OCI-LY3 (cell line): ENCODE results near the gene LILRA5.

Experiments used
- EZH2phosphoT487 ChIP-seq: fragments of 200-600 bp; shearing (Covaris generic); IDR thresholded peaks from 2 replicates; pipeline ENCODE4 v1.6.1; 2018; ENCODE audit warnings: antibody characterized with exemption, mixed run types, low read depth
- TF ChIP-seq, protein P1 (sequence below): fragments of 200-600, 300-600 bp; sonication (generic); IDR thresholded peaks from 2 replicates; pipeline ENCODE4 v1.5.1; 2014; ENCODE audit warnings: antibody characterized with exemption, low read length, low read depth

DNA sequence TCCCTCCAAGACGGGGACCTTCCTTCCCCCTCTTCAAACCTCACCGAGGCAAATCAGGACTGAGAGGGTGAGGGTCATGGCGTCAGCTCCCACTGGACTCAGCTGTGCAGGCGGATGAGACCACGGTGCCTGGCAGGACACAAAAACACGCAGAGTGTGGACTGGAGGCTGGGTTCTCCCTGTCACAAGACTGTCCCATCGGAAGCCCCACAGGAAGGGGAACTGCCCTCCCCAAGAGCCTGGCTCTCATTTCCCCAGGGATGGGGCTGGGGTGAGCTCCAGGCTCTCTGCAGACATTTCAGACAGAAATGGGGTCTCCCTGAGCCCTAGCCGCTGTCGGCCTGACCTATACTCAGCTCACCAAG, 55.9 kb downstream of the LILRA5 start, which contains the start of gene LILRB5:
- TF ChIP-seq, protein P1, sequence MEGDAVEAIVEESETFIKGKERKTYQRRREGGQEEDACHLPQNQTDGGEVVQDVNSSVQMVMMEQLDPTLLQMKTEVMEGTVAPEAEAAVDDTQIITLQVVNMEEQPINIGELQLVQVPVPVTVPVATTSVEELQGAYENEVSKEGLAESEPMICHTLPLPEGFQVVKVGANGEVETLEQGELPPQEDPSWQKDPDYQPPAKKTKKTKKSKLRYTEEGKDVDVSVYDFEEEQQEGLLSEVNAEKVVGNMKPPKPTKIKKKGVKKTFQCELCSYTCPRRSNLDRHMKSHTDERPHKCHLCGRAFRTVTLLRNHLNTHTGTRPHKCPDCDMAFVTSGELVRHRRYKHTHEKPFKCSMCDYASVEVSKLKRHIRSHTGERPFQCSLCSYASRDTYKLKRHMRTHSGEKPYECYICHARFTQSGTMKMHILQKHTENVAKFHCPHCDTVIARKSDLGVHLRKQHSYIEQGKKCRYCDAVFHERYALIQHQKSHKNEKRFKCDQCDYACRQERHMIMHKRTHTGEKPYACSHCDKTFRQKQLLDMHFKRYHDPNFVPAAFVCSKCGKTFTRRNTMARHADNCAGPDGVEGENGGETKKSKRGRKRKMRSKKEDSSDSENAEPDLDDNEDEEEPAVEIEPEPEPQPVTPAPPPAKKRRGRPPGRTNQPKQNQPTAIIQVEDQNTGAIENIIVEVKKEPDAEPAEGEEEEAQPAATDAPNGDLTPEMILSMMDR: no peak
- TF ChIP-seq EZH2phosphoT487: no peak
